ENCODE results near the gene NR2C2. TPM values are rescaled to one million over a fixed set of nuclear protein-coding genes. Genes with fewer than 3 reads are reported as not detected.

NR2C2 gene
- total and polyA plus RNA-seq, 2 donors (not counting 1 experiment from before 2014, with no cell fraction given): 22.8 to 96.9 TPM

GRCh38 chr3:14988988-14989394 is 41.6 kb downstream of the NR2C2 start:
- peak overlapping the region; percentile 27 for H2AFZ ChIP-seq (ENCODE audit: insufficient read depth, low read depth, low read length, poor library complexity, severe bottlenecking)
- ATAC-seq (ENCODE audit: low read depth) (peak; percentile 98), DNase-seq (peak; percentile 86)
- Mint-ChIP-seq H3K4me3 (peak overlapping the region; percentile 59), H3K27me3 (no peaks in the 10 kb centered on the region), H3K9me3 (ENCODE audit: insufficient read depth) (no peaks in the 10 kb centered on the region), H3K4me1 (peaks cover 50% of the 10 kb centered on the region), H3K27ac (peak overlapping the region; percentile 56)
- 40% methylated on average over 1 of the region's 3 CpGs for WGBS (ENCODE audit: insufficient coverage)
- H3K4me3 ChIP-seq (ENCODE audit: control extremely low read depth in 1 of 5, extremely low read depth in 1 of 5, insufficient read depth in 1 of 5, low read depth in 2 of 5, low read length in 4 of 5): no peak overlapping the region
- intact Hi-C loops (cut with micrococcal nuclease): loop anchor here (1.0 kb wide), 1 partner anchor 41 kb away; no protein-coding TSS in a partner anchor
- H4K20me1 ChIP-seq (ENCODE audit: control insufficient read depth, insufficient read depth, low read length, poor library complexity, severe bottlenecking): peaks cover 12% of the 10 kb centered on the region
- ChIA-PET CTCF (interaction anchor here (0.6 to 1.1 kb wide), 3 partner anchors 68 to 140 kb away, joined by 3 read pairs; partner anchors contain the start of gene MRPS25), POLR2A (interaction anchor here (0.6 kb wide), 1 partner anchor 112 kb away, joined by 4 read pairs; no protein-coding TSS in a partner anchor)
- H3K9me3 ChIP-seq (ENCODE audit: control extremely low read depth in 1 of 3, control insufficient read depth in 2 of 3, insufficient read depth in 1 of 3, low read length in 2 of 3): peaks cover 0 to 4% (median 0%) of the 10 kb centered on the region in 3 donors
- peak overlapping the region; percentile 36 to 64 for H3K27ac ChIP-seq (ENCODE audit: low read length in 2 of 2)
- TF ChIP-seq CTCF (IDR thresholded peaks at IDR 0.05) (peak; percentile 63), EZH2 (IDR thresholded peaks at IDR 0.05; ENCODE audit: borderline replicate concordance, insufficient read depth, low read depth, low read length, poor library complexity, severe bottlenecking) (no peak)
- peaks cover 83% of the 10 kb centered on the region for H3K79me2 ChIP-seq (ENCODE audit: control insufficient read depth, insufficient read depth, low read length)
- H3K4me2 ChIP-seq (replicated peaks; ENCODE audit: low read depth, low read length, poor library complexity, severe bottlenecking): peak overlapping the region; percentile 50
- H3K36me3 ChIP-seq (replicated peaks in 1 of 2; ENCODE audit: control extremely low read depth in 1 of 2, control insufficient read depth in 1 of 2, extremely low read depth in 1 of 2, insufficient read depth in 2 of 2, low read length in 1 of 2): no peaks in the 10 kb centered on the region
- H3K9ac ChIP-seq (ENCODE audit: low read length): peak overlapping the region; percentile 3
- no peaks in the 10 kb centered on the region for H3K27me3 ChIP-seq (replicated peaks in 1 of 4; ENCODE audit: control extremely low read depth in 1 of 4, control insufficient read depth in 3 of 4, insufficient read depth in 4 of 4, low read length in 3 of 4)
- H3K4me1 ChIP-seq (ENCODE audit: control insufficient read depth in 2 of 2, insufficient read depth in 2 of 2, low read length in 2 of 2): peaks cover 17 to 23% of the 10 kb centered on the region in 2 donors

GRCh38 chr3:14989943-14990779 is 42.8 kb downstream of the NR2C2 start:
- peaks cover 49% of the 10 kb centered on the region for H3K4me1 Mint-ChIP-seq
- ATAC-seq (ENCODE audit: low read depth) (no peak), DNase-seq (no peak)
- Histone ChIP-seq H3K9ac (ENCODE audit: low read length) (no peak overlapping the region), H3K27me3 (replicated peaks in 1 of 4; ENCODE audit: control extremely low read depth in 1 of 4, control insufficient read depth in 3 of 4, insufficient read depth in 4 of 4, low read length in 3 of 4) (no peaks in the 10 kb centered on the region), H3K27ac (ENCODE audit: low read length in 2 of 2) (peak overlapping the region in 1 of 2 donors; percentile 18), H3K79me2 (ENCODE audit: control insufficient read depth, insufficient read depth, low read length) (peaks cover 79% of the 10 kb centered on the region), H3K36me3 (replicated peaks in 1 of 2; ENCODE audit: control extremely low read depth in 1 of 2, control insufficient read depth in 1 of 2, extremely low read depth in 1 of 2, insufficient read depth in 2 of 2, low read length in 1 of 2) (no peaks in the 10 kb centered on the region), H2AFZ (ENCODE audit: insufficient read depth, low read depth, low read length, poor library complexity, severe bottlenecking) (no peak overlapping the region), H3K4me3 (ENCODE audit: control extremely low read depth in 1 of 5, extremely low read depth in 1 of 5, insufficient read depth in 1 of 5, low read depth in 2 of 5, low read length in 4 of 5) (no peak overlapping the region), H3K4me2 (replicated peaks; ENCODE audit: low read depth, low read length, poor library complexity, severe bottlenecking) (no peak overlapping the region), H4K20me1 (ENCODE audit: control insufficient read depth, insufficient read depth, low read length, poor library complexity, severe bottlenecking) (peaks cover 12% of the 10 kb centered on the region), H3K4me1 (ENCODE audit: control insufficient read depth in 2 of 2, insufficient read depth in 2 of 2, low read length in 2 of 2) (peaks cover 17 to 23% of the 10 kb centered on the region in 2 donors), H3K9me3 (ENCODE audit: control extremely low read depth in 1 of 3, control insufficient read depth in 2 of 3, insufficient read depth in 1 of 3, low read length in 2 of 3) (no peaks in the 10 kb centered on the region)
- 72% methylated on average over 2 of the region's 3 CpGs for WGBS (ENCODE audit: insufficient coverage)
- POLR2A ChIA-PET: no interaction called here
- H3K27ac Mint-ChIP-seq: peak overlapping the region; percentile 4
- no peaks in the 10 kb centered on the region for H3K9me3 Mint-ChIP-seq (ENCODE audit: insufficient read depth)
- CTCF ChIA-PET: no interaction called here
- H3K27me3 Mint-ChIP-seq: no peaks in the 10 kb centered on the region
- intact Hi-C loops (cut with micrococcal nuclease): loop anchor here (1.0 kb wide), 1 partner anchor 42 kb away; no protein-coding TSS in a partner anchor
- TF ChIP-seq CTCF (IDR thresholded peaks at IDR 0.05) (no peak), EZH2 (IDR thresholded peaks at IDR 0.05; ENCODE audit: borderline replicate concordance, insufficient read depth, low read depth, low read length, poor library complexity, severe bottlenecking) (no peak)
- H3K4me3 Mint-ChIP-seq: no peak overlapping the region

Measured in B cell (primary cell).